HepG2 (cell line): ENCODE results near the gene TUBGCP6. TPM values are rescaled to one million over a fixed set of nuclear protein-coding genes. Genes with fewer than 3 reads are reported as not detected.

Experiments
- CREM ChIP-seq, 2 experiments: sonication (generic) in 1 of 2; formaldehyde crosslinking in 1 of 2; IDR thresholded peaks; 2 replicates each; pipeline versions ENCODE4 v1.4.0 to v1.6.1; 2016 to 2020; ENCODE audit warnings: antibody characterized with exemption in 1 of 2, mild to moderate bottlenecking in 1 of 2, missing genetic modification reagents in 1 of 2
- GATAD2A ChIP-seq: IDR thresholded peaks from 2 replicates; pipeline ENCODE4 v1.6.1; 2016
- HMGA1 ChIP-seq: sonication (generic); formaldehyde crosslinking; conservative IDR thresholded peaks from 2 replicates; pipeline ENCODE4 v1.4.0; 2020; ENCODE audit warnings: missing genetic modification reagents
- KAT2B ChIP-seq: fragments of 150-350 bp; IDR thresholded peaks from 2 replicates; pipeline ENCODE4 v1.6.1; 2014; ENCODE audit warnings: low read depth, low read length, borderline replicate concordance
- NCOA1 ChIP-seq: sonication (generic); formaldehyde crosslinking; IDR thresholded peaks from 2 replicates; pipeline ENCODE4 v1.9.0; 2021; ENCODE audit warnings: missing genetic modification reagents
- NFKB2 ChIP-seq: sonication (generic); formaldehyde crosslinking; IDR thresholded peaks from 2 replicates; pipeline ENCODE4 v1.4.0; 2020; ENCODE audit warnings: missing genetic modification reagents, borderline replicate concordance
- NONO ChIP-seq, 2 experiments: fragments of 450-650 bp in 1 of 2; sonication (generic) in 1 of 2; formaldehyde crosslinking in 1 of 2; IDR thresholded peaks in 1 of 2; conservative IDR thresholded peaks in 1 of 2; 2 replicates each; pipeline versions ENCODE4 v1.6.1 to v1.8.0; 2017 to 2022; ENCODE audit warnings: mild to moderate bottlenecking in 1 of 2, missing genetic modification reagents in 1 of 2, moderate library complexity in 1 of 2
- NR2F1 ChIP-seq, 2 experiments: fragments of 450-650 bp in 1 of 2; formaldehyde crosslinking in 1 of 2; IDR thresholded peaks; 2 replicates each; pipeline versions ENCODE4 v1.5.0 to v1.6.1; 2016 to 2020; ENCODE audit warnings: mild to moderate bottlenecking in 1 of 2, missing compliant biosample characterization in 1 of 2, missing genetic modification reagents in 1 of 2, moderate library complexity in 1 of 2
- RARA ChIP-seq: IDR thresholded peaks from 2 replicates; pipeline ENCODE4 v1.6.1; 2016; ENCODE audit warnings: missing genetic modification reagents, missing compliant biosample characterization
- REPIN1 ChIP-seq: sonication (generic); formaldehyde crosslinking; IDR thresholded peaks from 2 replicates; pipeline ENCODE4 v1.8.0; 2022; ENCODE audit warnings: missing genetic modification reagents, low read depth, mild to moderate bottlenecking, borderline replicate concordance
- SOX5 ChIP-seq: IDR thresholded peaks from 2 replicates; pipeline ENCODE4 v1.6.1; 2016; ENCODE audit warnings: borderline replicate concordance
- TGIF2 ChIP-seq: IDR thresholded peaks from 2 replicates; pipeline ENCODE4 v1.6.1; 2016; ENCODE audit warnings: control low read depth, missing compliant biosample characterization
- XBP1 ChIP-seq: sonication (generic); formaldehyde crosslinking; IDR thresholded peaks from 2 replicates; pipeline ENCODE4 v1.5.0; 2020; ENCODE audit warnings: missing genetic modification reagents
- ZC3H4 ChIP-seq: sonication (generic); formaldehyde crosslinking; IDR thresholded peaks from 2 replicates; pipeline ENCODE4 v1.4.0; 2020; ENCODE audit warnings: missing genetic modification reagents, borderline replicate concordance
- ZNF234 ChIP-seq: sonication (generic); formaldehyde crosslinking; conservative IDR thresholded peaks from 2 replicates; pipeline ENCODE4 v1.5.1; 2020; ENCODE audit warnings: mild to moderate bottlenecking, missing genetic modification reagents
- ZNF562 ChIP-seq: sonication (generic); formaldehyde crosslinking; IDR thresholded peaks from 2 replicates; pipeline ENCODE4 v1.8.0; 2022; ENCODE audit warnings: missing genetic modification reagents, borderline replicate concordance
- polyA plus RNA-seq, 8 experiments: library from polyadenylated mRNA; depleted of rRNA in 3 of 8; stranded (reverse) in 7 of 8; unstranded in 1 of 8; fragments of >200 nt; fragmentation: Illumina TruSeq in 4 of 8; extraction: Trizol in 4 of 8; gene quantifications; 2 replicates each; pipeline versions ENCODE4 v1.2.1 to v1.2.3, GENCODE V29; 2011 to 2016; ENCODE audit warnings: low read depth in 4 of 8, missing spikeins in 1 of 8, mixed read lengths in 1 of 8; ENCODE audit not compliant: insufficient read depth in 1 of 8
- total RNA-seq, 5 experiments: library from RNA; depleted of rRNA; stranded (reverse); fragments of >200 nt; fragmentation: Illumina TruSeq; extraction: Trizol; gene quantifications; 2 replicates each; pipeline ENCODE4 v1.2.3, GENCODE V29; 2016; ENCODE audit warnings: low read depth in 1 of 5
- TF ChIP-seq, protein P1 (sequence below): sonication (generic); formaldehyde crosslinking; IDR thresholded peaks from 2 replicates; pipeline ENCODE4 v1.4.0; 2020; ENCODE audit warnings: missing genetic modification reagents, mild to moderate bottlenecking, borderline replicate concordance
- TF ChIP-seq, protein P2 (sequence below): sonication (generic); formaldehyde crosslinking; IDR thresholded peaks from 2 replicates; pipeline ENCODE4 v1.8.0; 2022; ENCODE audit warnings: mild to moderate bottlenecking, missing genetic modification reagents, borderline replicate concordance
- TF ChIP-seq, protein P3 (sequence below): IDR thresholded peaks from 2 replicates; pipeline ENCODE4 v1.6.1; 2016; ENCODE audit warnings: mild to moderate bottlenecking
- TF ChIP-seq, protein P4 (sequence below): sonication (generic); formaldehyde crosslinking; conservative IDR thresholded peaks from 2 replicates; pipeline ENCODE4 v1.4.0; 2020; ENCODE audit warnings: missing genetic modification reagents
- TF ChIP-seq, protein P5 (sequence below): sonication (generic); formaldehyde crosslinking; IDR thresholded peaks from 2 replicates; pipeline ENCODE4 v1.4.0; 2020; ENCODE audit warnings: mild to moderate bottlenecking, missing genetic modification reagents

TUBGCP6 gene
- total and polyA plus RNA-seq, 2 of the 13 experiments (the other 11 are each of a cell fraction or from before 2014, with no cell fraction given): 14.6 to 15.7 TPM

DNA sequence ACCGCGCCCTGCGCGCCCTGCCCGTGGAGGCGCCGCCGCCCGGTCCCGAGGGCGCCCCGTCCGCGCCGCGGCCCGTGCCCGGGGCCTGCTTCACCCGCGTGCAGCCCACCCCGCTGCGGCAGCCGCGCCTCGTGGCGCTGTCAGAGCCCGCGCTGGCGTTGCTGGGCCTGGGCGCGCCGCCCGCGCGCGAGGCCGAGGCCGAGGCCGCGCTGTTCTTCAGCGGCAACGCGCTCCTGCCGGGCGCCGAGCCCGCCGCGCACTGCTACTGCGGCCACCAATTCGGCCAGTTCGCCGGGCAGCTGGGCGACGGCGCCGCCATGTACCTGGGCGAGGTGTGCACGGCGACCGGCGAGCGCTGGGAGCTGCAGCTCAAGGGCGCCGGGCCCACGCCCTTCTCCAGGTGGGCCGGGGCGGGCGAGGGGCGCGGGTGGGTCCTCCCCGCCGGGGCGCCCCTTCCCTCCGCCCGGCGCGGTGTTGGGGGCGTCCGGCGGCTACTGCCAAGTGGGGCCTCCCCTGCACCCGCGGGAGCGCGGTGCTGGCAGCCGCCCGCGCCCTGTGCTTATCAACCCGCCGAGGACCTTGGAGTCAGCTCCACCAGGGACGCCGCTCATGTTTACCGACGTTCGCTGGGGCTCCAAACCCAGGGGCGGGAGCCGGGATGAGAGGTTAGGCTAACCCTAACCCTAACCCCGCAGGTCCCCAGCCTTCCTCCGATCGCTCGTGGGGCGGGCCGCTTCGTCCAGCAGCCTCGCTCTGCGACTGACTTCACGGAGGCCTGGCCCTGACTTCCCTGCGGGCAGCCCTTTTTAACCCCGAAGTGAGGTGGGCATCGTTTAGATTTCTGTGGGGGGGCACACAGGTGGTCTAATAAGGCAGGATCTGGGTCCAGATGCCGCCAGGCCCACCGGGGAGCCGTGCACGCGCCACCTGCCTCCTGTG is 43.4 kb downstream of the TUBGCP6 start (continued):
- TF ChIP-seq, protein P1, sequence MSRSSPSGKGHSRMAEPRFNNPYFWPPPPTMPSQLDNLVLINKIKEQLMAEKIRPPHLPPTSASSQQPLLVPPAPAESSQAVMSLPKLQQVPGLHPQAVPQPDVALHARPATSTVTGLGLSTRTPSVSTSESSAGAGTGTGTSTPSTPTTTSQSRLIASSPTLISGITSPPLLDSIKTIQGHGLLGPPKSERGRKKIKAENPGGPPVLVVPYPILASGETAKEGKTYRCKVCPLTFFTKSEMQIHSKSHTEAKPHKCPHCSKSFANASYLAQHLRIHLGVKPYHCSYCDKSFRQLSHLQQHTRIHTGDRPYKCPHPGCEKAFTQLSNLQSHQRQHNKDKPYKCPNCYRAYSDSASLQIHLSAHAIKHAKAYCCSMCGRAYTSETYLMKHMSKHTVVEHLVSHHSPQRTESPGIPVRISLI: no peak
- TF ChIP-seq, protein P2, sequence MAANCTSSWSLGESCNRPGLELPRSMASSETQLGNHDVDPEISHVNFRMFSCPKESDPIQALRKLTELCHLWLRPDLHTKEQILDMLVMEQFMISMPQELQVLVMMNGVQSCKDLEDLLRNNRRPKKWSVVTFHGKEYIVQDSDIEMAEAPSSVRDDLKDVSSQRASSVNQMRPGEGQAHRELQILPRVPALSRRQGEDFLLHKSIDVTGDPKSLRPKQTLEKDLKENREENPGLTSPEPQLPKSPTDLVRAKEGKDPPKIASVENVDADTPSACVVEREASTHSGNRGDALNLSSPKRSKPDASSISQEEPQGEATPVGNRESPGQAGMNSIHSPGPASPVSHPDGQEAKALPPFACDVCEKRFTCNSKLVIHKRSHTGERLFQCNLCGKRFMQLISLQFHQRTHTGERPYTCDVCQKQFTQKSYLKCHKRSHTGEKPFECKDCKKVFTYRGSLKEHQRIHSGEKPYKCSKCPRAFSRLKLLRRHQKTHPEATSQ (CRISPR knock-in tag): no peak
- no peak for TF ChIP-seq NONO (IDR thresholded peaks at IDR 0.05)
- no peak for TF ChIP-seq NONO (CRISPR knock-in tag; conservative IDR thresholded peaks at IDR 0.05)
- no peak for TF ChIP-seq HMGA1 (CRISPR knock-in tag)
- no peak for TF ChIP-seq GATAD2A (CRISPR knock-in tag)
- peak; percentile 42; the same call in 1 of the 2 replicates for TF ChIP-seq NFKB2 (CRISPR knock-in tag)
- TF ChIP-seq CREM (IDR thresholded peaks at IDR 0.05): no peak
- TF ChIP-seq CREM (CRISPR knock-in tag; IDR thresholded peaks at IDR 0.05): no peak
- TF ChIP-seq NR2F1 (CRISPR knock-in tag; IDR thresholded peaks at IDR 0.05): no peak
- TF ChIP-seq KAT2B: no peak
- TF ChIP-seq, protein P3, sequence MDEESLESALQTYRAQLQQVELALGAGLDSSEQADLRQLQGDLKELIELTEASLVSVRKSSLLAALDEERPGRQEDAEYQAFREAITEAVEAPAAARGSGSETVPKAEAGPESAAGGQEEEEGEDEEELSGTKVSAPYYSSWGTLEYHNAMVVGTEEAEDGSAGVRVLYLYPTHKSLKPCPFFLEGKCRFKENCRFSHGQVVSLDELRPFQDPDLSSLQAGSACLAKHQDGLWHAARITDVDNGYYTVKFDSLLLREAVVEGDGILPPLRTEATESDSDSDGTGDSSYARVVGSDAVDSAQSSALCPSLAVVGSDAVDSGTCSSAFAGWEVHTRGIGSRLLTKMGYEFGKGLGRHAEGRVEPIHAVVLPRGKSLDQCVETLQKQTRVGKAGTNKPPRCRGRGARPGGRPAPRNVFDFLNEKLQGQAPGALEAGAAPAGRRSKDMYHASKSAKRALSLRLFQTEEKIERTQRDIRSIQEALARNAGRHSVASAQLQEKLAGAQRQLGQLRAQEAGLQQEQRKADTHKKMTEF (CRISPR knock-in tag): no peak
- no peak for TF ChIP-seq SOX5 (CRISPR knock-in tag)
- TF ChIP-seq, protein P4, sequence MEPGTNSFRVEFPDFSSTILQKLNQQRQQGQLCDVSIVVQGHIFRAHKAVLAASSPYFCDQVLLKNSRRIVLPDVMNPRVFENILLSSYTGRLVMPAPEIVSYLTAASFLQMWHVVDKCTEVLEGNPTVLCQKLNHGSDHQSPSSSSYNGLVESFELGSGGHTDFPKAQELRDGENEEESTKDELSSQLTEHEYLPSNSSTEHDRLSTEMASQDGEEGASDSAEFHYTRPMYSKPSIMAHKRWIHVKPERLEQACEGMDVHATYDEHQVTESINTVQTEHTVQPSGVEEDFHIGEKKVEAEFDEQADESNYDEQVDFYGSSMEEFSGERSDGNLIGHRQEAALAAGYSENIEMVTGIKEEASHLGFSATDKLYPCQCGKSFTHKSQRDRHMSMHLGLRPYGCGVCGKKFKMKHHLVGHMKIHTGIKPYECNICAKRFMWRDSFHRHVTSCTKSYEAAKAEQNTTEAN: no peak; the same call in 1 of the 2 replicates
- TF ChIP-seq NCOA1 (CRISPR knock-in tag): no peak
- TF ChIP-seq ZNF234 (CRISPR knock-in tag): no peak
- TF ChIP-seq XBP1 (CRISPR knock-in tag): no peak
- TF ChIP-seq, protein P5, sequence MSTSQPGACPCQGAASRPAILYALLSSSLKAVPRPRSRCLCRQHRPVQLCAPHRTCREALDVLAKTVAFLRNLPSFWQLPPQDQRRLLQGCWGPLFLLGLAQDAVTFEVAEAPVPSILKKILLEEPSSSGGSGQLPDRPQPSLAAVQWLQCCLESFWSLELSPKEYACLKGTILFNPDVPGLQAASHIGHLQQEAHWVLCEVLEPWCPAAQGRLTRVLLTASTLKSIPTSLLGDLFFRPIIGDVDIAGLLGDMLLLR (CRISPR knock-in tag): no peak
- no peak for TF ChIP-seq TGIF2
- no peak for TF ChIP-seq REPIN1 (CRISPR knock-in tag)
- no peak for TF ChIP-seq ZNF562 (CRISPR knock-in tag)
- TF ChIP-seq ZC3H4 (CRISPR knock-in tag): no peak
- no peak for TF ChIP-seq RARA
